Vagina (tissue), 2 donors: ENCODE data around the gene PBRM1.

ENCODE experiments used
- POLR2A ChIP-seq, 2 donors: fragments of 450-650 bp; IDR thresholded peaks; one replicate each; pipeline ENCODE4 v1.6.1; 2017; ENCODE audit warnings: antibody characterized with exemption in 2 of 2, mild to moderate bottlenecking in 2 of 2, moderate library complexity in 2 of 2
- POLR2AphosphoS5 ChIP-seq, 2 donors: sonication (generic); formaldehyde crosslinking; IDR thresholded peaks; one replicate each; pipeline ENCODE4 v1.9.0; 2017; ENCODE audit warnings: antibody characterized with exemption in 2 of 2, mild to moderate bottlenecking in 2 of 2, low read depth in 1 of 2; ENCODE audit not compliant: insufficient read depth in 1 of 2
- TF ChIP-seq, protein P1 (sequence below), 3 experiments: fragments of 450-650 bp in 2 of 3; fragments of 200-600 bp in 1 of 3; sonication (generic) in 1 of 3; IDR thresholded peaks; one replicate each; pipeline ENCODE4 v1.5.1; 2017 to 2019; ENCODE audit warnings: antibody characterized with exemption in 3 of 3, mild to moderate bottlenecking in 2 of 3, moderate library complexity in 2 of 3

DNA sequence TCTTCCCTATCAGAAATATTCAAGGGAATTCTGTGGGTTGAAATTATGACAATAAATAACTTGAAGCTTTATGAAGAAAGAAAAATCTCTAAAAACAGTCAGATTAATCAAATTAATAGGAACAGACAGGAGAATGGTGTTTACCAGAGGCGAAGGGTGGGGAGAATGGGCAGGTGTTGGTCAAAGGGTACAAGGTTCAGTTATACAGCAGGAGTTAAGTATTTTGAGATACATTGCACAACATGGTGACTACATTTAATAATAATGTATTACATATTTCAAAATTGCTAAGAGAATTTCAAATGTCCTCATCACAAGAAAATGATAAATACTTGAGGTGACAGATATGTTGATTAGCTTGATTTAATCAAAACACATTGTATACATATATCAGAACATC is 38.8 kb upstream of the PBRM1 start:
- TF ChIP-seq, protein P1, sequence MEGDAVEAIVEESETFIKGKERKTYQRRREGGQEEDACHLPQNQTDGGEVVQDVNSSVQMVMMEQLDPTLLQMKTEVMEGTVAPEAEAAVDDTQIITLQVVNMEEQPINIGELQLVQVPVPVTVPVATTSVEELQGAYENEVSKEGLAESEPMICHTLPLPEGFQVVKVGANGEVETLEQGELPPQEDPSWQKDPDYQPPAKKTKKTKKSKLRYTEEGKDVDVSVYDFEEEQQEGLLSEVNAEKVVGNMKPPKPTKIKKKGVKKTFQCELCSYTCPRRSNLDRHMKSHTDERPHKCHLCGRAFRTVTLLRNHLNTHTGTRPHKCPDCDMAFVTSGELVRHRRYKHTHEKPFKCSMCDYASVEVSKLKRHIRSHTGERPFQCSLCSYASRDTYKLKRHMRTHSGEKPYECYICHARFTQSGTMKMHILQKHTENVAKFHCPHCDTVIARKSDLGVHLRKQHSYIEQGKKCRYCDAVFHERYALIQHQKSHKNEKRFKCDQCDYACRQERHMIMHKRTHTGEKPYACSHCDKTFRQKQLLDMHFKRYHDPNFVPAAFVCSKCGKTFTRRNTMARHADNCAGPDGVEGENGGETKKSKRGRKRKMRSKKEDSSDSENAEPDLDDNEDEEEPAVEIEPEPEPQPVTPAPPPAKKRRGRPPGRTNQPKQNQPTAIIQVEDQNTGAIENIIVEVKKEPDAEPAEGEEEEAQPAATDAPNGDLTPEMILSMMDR (IDR thresholded peaks at IDR 0.05) = no peak
- TF ChIP-seq POLR2A (IDR thresholded peaks at IDR 0.05) = no peak
- TF ChIP-seq POLR2AphosphoS5 (IDR thresholded peaks at IDR 0.05; ENCODE audit: insufficient read depth in 1 of 2, low read depth in 1 of 2) = no peak
